Posterior cingulate gyrus (tissue), 11 donors: ENCODE results near the gene PRSS1.
"Not testable (repeated sequence)": the region's sequence is repeated elsewhere in the genome, so short reads cannot be mapped to it uniquely, and the experiment has no call there.

Experiments used
- DNase-seq, 10 donors: peaks; one replicate each; pipeline versions ENCODE4 v3.0.0 to v3.0.0-alpha.2; 2020 to 2021; ENCODE audit warnings: mixed read lengths in 3 of 10
- intact Hi-C: fragments of 100-400 bp; cut with DNase I; formaldehyde crosslinking; loops from one replicate; pipeline ENCODE4 v1.15.1; 2023

Gene PRSS1

GRCh38 chr7:142749218-142749993 is at the start of gene PRSS1:
Gene PRSS1 (plus strand): TSS chr7:142749472. CDS start chr7:142749485, 13 bp downstream.
- DNase-seq: no peak
- intact Hi-C loops: no loop called here

DNA sequence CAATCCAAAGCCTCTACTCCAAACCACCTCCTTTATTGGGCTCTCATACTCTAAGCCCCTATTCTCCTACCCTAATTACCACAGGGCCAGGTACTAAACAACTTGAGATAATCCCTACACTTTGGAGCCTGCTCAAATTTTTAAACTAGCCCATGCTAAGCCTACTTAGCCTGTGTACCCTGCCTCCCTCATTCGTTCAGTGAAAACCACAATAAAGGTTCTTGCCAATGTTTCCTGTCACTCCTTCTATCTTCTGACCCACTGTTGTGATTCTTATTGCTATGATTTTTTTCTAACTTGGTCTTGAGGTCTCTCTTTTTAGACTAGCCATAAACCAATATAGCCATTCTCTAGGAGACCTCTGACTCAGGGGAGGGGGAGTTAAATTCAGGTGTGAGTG is 48.3 kb upstream of the PRSS1 start:
- DNase-seq, intact Hi-C loops: not testable (repeated sequence)

- DNase-seq: no peak
- intact Hi-C loops: no loop called here
These were observed 45.5 kb upstream of the PRSS1 start for GRCh38 chr7:142703655-142704305.

GRCh38 chr7:142708726-142709125 is 40.5 kb upstream of the PRSS1 start:
- DNase-seq, intact Hi-C loops: not testable (repeated sequence)

GRCh38 chr7:142709921-142710320 is 39.4 kb upstream of the PRSS1 start:
- DNase-seq: no peak
- intact Hi-C loops: no loop called here

DNA sequence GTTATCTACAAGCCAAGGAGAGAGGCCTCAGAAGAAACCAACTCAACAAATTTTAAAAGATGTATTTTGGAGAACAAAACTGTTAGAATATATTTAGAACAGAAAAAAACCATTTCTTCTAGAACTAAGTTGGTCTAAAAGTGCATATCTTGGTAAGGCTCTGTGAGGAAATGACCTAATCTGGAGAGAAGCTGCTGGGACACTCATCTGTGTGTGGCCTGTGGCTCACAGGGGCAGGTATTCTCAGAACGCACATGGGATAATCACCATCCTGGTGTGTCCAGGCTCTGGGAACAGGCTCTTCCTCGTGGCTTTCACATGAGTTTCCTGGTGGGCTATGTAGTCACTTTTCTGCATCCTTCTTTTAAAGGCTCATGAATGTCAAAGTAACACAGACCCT is 38.1 kb upstream of the PRSS1 start:
- DNase-seq: no peak
- intact Hi-C loops: no loop called here

DNA sequence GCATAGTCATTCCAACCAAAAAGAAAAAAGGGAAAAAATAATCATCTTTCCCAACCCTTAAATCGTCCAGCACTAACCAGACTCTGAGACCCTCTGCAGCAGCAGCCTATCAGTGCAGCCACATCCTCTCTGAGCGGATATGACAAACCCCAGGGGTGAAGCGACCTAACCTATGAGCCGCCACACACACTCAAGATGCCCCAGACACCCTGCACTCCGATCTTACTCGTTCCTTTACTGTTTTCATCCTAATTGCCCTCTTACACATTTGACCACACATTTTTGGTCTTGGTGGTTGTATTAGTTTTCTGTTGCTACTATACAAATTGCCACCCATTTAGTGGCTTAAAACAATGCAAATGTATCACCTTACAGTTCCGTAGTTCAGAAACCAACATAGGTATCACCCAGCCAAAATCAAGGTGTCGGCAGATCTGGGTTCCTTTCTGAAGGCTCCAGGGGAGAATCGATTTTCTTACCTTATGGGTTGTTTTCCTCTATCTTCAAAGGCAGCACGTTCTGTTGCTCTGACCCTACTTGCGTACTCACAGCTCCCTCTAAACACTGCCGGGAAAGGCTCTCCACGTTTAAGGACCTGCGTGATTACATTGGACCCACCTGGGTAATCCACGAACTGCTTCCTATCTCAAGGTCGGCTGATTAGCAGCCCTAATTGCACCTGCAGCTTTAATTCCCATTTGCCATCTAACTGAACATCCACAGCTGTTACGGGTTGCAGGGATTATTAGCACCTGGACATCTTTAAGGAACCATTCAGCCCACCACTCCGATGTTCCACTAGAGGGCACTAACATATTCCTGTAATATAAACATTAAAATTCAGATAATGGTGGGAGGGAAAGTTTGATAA is 37.3 kb upstream of the PRSS1 start:
- no peak for DNase-seq
- intact Hi-C loops: no loop called here

GRCh38 chr7:142712617-142712957 is 36.7 kb upstream of the PRSS1 start:
- intact Hi-C loops: no loop called here
- no peak for DNase-seq

DNA sequence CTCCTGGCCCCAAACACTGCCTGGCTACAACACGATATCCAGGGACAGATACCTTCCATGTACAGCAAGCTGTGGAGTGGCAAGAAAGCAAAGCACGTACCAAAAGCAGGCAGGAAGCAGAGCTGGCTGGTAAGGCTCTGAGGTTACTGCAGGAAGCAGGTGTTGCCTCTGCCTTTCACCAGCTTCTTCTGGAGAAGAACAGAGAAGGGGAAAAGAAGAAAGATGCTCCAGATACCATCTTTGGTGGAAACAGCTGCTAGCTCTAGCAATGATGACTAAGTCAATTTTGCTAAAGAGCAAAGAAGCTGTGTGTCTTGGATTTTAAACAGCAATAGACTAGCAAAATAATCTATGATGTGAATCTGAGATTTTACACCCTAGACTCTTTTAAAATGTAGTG is 34.9 kb upstream of the PRSS1 start:
- intact Hi-C loops: no loop called here
- peak in 2 of 10 donors; percentile 17 to 82 for DNase-seq

DNA sequence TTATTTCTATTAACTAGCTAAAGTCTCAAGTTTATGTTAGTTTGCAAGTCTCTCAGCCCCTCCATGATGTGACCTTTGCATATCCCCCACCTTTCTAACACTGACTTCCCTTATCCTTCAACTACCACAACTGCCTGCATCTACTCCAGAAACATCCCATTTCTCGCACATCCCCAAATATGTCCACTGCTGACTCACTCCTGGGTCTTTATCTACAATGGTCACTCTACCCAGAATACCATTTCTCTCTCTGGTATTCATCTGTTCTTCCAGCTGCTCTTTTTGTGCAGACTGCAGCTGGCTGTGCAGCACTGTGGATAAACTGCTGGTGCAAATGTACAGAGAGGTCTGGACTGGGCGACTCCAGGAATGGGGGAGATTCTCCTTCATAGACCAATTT is 32.7 kb upstream of the PRSS1 start:
- intact Hi-C loops: loop anchor here (5.0 kb wide), 1 partner anchor 66 kb away; no protein-coding TSS in a partner anchor

GRCh38 chr7:142717453-142717852 is 31.8 kb upstream of the PRSS1 start:
- intact Hi-C loops: loop anchor here (5.0 kb wide), 1 partner anchor 65 kb away; no protein-coding TSS in a partner anchor
- DNase-seq: no peak

More for the DNA sequence above, 32.7 kb upstream of the PRSS1 start:
- no peak for DNase-seq

DNA sequence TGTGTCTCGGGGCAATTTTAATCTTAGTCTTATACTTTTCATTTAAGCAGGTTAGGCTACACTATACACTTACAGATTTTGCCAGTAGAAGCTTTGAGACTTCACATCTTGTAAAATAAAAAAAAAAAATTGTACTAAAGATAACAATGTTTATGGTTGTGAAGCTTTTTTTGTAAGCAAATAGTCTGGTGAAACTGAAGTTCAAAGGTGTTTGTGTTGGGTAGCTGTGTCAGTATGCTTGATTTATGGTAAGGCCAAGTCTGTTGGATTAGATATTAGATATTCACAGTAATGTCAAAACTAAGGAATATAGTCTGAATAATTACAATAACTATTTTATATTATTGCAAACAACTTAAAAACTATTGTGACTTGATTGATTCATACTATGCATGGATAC is 31.0 kb upstream of the PRSS1 start:
- no peak for DNase-seq

DNA sequence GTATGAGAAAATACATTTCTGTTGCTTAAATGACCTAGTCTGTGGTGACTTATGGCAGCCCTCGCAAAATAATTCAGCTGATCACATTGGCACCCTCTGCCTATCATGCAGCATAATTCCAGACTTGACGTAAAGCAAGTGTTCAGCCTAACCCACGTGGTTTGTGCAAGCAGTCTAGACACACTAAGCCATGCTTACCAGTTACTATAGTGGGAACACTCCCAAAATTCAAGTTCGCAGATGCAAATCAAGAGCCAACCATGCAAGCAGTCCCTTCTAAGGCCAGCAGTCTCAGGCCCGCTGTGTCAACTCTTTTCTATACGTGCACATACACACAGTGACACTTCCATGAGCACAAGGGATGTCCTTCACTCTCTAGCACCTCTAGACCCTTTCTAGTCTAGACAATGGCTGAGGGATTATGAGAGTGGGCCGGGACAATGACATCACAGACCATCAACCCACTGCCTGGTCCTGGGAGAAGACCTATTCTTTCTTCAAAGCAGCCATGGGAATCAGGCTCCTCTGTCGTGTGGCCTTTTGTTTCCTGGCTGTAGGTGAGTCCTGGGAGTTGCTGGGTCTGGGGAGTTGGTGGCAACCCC is 29.0 kb upstream of the PRSS1 start:
- DNase-seq: no peak
- intact Hi-C loops: no loop called here

More for the DNA sequence above, 31.0 kb upstream of the PRSS1 start:
- intact Hi-C loops: loop anchor here (5.0 kb wide), 1 partner anchor 64 kb away; no protein-coding TSS in a partner anchor

DNA sequence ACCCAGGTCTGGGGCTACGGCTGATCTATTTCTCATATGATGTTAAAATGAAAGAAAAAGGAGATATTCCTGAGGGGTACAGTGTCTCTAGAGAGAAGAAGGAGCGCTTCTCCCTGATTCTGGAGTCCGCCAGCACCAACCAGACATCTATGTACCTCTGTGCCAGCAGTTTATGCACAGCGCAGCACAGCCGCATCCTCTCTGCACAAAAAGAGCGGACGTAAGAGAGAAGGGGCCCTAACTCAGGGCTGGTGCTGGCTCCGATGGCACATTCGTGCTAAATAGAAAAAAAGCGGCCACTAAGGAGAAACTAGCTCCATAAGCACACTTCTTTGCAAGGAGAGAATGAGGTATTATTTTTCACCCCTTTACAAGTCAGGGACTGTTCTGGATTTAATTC is 28.3 kb upstream of the PRSS1 start:
- intact Hi-C loops: no loop called here
- no peak for DNase-seq

GRCh38 chr7:142722248-142722794 is 27.0 kb upstream of the PRSS1 start:
- intact Hi-C loops: no loop called here
- no peak for DNase-seq

DNA sequence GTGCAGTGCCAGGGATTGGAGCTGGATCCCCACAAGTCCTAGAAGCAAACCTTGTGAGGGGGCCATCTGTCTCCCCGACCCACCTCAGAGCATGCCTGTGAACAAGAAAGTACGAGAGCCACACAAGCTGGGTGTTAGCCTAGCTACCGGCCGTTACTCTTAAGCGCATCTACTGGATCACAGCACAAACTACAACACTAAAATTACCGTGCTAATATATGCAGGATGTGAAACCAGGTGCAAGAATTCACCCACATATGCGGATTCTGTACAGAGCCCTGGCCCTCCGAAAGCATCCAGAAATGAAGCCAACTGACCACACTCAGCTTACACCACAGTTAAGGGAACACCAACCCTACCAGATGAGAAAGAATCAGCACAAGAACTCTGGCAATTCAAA is 16.0 kb upstream of the PRSS1 start:
- intact Hi-C loops: no loop called here

GRCh38 chr7:142739923-142740492 is 9.3 kb upstream of the PRSS1 start:
- intact Hi-C loops: no loop called here
- no peak for DNase-seq

More for the DNA sequence above, 16.0 kb upstream of the PRSS1 start:
- no peak for DNase-seq

DNA sequence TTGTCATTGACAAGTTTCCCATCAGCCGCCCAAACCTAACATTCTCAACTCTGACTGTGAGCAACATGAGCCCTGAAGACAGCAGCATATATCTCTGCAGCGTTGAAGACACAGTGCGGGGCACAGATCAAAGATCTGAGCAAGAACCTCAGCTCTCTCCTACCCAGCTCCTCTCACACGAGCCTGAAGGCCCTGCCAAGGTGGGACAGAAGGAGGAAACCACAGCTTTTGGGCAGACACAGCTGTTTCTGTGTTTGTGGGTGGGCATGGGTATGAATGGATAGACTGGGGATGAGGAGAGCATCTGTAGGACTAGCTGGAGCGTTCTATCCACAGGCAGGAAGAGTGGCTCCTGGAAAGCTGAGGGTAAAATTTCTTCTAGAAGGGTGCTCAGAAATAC is 8.5 kb upstream of the PRSS1 start:
- no peak for DNase-seq
- intact Hi-C loops: no loop called here

DNA sequence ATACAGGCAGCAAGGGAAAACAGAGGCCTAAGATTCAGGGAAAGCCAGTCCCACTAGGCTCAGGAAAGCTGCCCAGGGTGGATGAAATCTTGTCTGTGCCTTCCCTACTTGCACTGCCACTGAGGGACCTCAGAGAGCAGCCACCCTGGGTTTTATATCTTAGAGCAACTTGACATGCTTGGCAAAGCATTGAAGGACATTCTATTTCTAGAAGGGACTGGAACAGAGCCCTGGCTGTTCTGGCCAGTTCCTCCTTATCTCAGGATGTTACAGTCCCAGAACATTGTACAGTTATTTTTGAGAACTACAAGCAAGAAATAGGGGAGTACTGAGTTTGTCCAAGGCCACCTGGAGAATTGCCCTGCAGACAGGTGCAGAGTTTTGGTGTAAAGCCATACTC is 7.3 kb upstream of the PRSS1 start:
- intact Hi-C loops, DNase-seq: not testable (repeated sequence)

DNA sequence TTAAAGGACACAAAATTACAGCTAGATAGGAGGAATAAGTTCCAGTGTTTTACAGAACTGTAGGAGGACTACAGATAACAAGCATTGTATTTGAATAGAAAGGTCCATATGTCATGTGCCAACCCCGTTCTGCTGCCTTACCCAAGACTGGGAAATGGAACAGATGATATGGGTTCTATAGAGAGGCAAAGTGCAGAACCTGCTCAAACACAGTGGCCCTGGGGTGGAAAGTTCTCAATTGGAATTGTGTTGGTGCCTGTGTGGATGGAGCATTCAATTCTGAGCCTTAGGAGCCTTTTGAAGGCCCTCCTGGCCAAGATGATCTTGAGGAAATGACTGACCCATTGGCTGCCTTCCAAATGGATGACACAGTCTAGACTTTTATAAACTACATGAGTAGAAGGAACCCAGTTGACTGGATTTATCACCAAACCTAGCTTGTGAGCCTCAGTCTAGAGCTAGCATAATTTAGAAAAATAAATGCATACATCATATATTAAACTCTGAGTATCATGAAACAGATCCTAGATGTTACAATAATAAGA is 4.1 kb upstream of the PRSS1 start:
- intact Hi-C loops: no loop called here
- DNase-seq: no peak
